Stomach smooth muscle (tissue), 2 donors: ENCODE results near the gene MYH14.
A peak's percentile ranks its signal among the peaks of the same experiment; 100 is the strongest.

Source experiments
- H3K27ac ChIP-seq: one replicate; pipeline ENCODE4 v1.7.0; 2013; ENCODE audit warnings: mild to moderate bottlenecking, low read length, inconsistent platforms
- H3K27me3 ChIP-seq, 2 donors: one replicate each; pipeline ENCODE4 v1.7.0; 2013; ENCODE audit warnings: low read length in 2 of 2; ENCODE audit not compliant: insufficient read depth in 2 of 2, control insufficient read depth in 1 of 2
- H3K36me3 ChIP-seq, 2 donors: one replicate each; pipeline ENCODE4 v1.7.0; 2013; ENCODE audit warnings: low read length in 2 of 2; ENCODE audit not compliant: control insufficient read depth in 2 of 2, insufficient read depth in 2 of 2
- H3K4me1 ChIP-seq: one replicate; pipeline ENCODE4 v1.7.0; 2013; ENCODE audit warnings: low read length; ENCODE audit not compliant: control insufficient read depth, insufficient read depth
- H3K4me3 ChIP-seq, 2 donors: one replicate each; pipeline ENCODE4 v1.7.0; 2013; ENCODE audit warnings: low read length in 2 of 2
- H3K9ac ChIP-seq, 2 donors: one replicate each; pipeline ENCODE4 v1.7.0; 2013; ENCODE audit warnings: low read length in 2 of 2, mild to moderate bottlenecking in 1 of 2
- H3K9me3 ChIP-seq, 2 donors: one replicate each; pipeline ENCODE4 v1.7.0; 2013; ENCODE audit warnings: low read length in 2 of 2; ENCODE audit not compliant: control insufficient read depth in 2 of 2
- donor health status: healthy.
- donor health status: Pancreatic carcinoma.

Gene MYH14

GRCh38 chr19:50192463-50193211 lies 10.8 kb upstream of the MYH14 start:
- peaks cover 0 to 3% of the 10 kb centered on the region in 2 donors for H3K9me3 ChIP-seq
- no peaks in the 10 kb centered on the region for H3K36me3 ChIP-seq
- H3K4me1 ChIP-seq: no peaks in the 10 kb centered on the region
- no peak overlapping the region for H3K9ac ChIP-seq
- H3K4me3 ChIP-seq: no peak overlapping the region
- no peak overlapping the region for H3K27ac ChIP-seq
- peaks cover 10 to 18% of the 10 kb centered on the region in 2 donors for H3K27me3 ChIP-seq

DNA sequence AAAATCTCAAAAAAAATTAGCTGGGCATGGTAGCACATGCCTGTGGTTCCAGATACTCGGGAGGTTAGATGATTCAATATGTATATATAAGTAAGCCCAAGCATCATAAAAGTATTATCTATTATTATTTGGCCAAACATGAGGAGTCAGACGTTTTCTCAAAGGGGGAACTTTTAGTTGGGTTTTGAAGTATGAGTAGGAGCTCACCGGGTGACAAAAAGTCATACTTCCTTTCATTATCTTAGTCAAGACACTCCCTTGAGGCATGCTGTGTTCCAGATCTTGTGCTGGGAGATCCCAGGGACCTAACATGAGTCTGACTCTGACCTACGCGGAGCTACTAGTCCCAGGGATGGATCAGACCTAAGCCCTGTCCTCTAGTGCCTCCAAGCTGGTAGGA lies 8.2 kb upstream of the MYH14 start:
- Histone ChIP-seq H3K9ac (no peak overlapping the region), H3K9me3 (no peaks in the 10 kb centered on the region), H3K4me1 (peaks cover 6% of the 10 kb centered on the region), H3K27ac (no peak overlapping the region), H3K36me3 (no peaks in the 10 kb centered on the region), H3K27me3 (peaks cover 10 to 22% of the 10 kb centered on the region in 2 donors), H3K4me3 (no peak overlapping the region)

GRCh38 chr19:50196322-50196932 lies 7.0 kb upstream of the MYH14 start:
- no peaks in the 10 kb centered on the region for H3K9me3 ChIP-seq
- H3K4me3 ChIP-seq: no peak overlapping the region
- peaks cover 6% of the 10 kb centered on the region for H3K4me1 ChIP-seq
- no peak overlapping the region for H3K27ac ChIP-seq
- H3K9ac ChIP-seq: no peak overlapping the region
- H3K27me3 ChIP-seq: peaks cover 14 to 29% of the 10 kb centered on the region in 2 donors
- no peaks in the 10 kb centered on the region for H3K36me3 ChIP-seq

DNA sequence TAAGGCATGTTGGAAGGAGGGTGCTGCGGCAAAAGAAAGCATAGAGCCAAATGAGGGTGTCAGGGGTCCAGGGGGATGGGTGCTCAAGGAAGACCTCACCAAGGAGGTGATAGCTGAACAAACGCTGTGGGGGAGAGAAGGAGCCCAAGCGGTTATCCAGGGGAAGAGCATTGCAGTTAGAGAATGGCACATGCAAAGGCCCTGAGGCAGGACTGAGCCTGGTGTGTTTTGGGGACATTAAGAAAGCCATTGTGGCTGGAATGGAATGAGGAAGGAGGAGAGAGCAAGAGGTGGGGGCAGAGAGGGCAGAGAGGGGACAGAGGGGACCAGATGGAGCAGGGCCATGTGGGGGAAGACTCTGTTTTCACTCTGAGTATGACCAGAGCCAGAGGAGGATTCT lies 6.1 kb upstream of the MYH14 start:
- Histone ChIP-seq H3K4me3 (no peak overlapping the region), H3K4me1 (peaks cover 6% of the 10 kb centered on the region), H3K9ac (no peak overlapping the region), H3K9me3 (no peaks in the 10 kb centered on the region), H3K36me3 (no peaks in the 10 kb centered on the region), H3K27ac (no peak overlapping the region), H3K27me3 (peaks cover 22 to 34% of the 10 kb centered on the region in 2 donors)

DNA sequence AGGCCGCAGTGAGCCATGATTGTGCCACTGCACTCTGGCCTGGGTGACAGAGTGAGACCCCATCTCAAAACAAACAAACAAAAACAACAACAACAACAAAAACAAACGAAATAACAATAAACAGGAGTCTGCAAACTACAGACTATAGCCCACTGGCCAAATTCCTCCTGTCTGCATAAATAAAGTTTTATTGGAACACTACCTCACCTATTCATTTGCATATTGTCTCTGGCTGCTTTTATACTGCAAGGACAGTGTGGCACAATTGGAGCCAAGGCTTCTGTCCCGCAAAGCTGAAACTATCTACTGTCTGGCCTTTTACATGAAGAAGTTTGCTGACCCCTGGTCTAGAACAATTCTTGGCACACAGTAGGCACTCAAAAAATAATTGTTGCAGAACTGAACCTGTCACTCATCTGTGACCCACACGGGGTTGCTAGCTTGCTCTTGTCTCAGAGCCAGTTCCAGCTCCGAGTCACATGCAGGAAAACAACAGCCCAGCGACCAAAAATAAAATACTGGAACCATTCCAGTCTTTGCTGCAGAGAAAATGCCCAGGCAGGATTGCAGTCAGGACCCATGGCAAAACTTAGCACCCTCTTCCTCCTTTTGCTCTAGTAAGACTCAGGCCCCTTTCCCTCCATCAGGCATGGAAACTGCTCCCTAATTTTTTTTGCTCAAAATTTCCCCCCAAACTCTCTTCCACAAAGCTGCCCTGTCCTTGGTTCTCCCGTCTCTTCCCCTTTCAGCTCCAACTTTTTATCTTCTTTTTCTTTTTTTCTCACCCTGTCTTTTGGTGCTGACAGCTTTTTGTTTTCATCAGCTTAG lies 4.8 kb upstream of the MYH14 start:
- Histone ChIP-seq H3K36me3 (no peaks in the 10 kb centered on the region), H3K9me3 (no peaks in the 10 kb centered on the region), H3K4me3 (no peak overlapping the region), H3K4me1 (peaks cover 7% of the 10 kb centered on the region), H3K27me3 (peaks cover 33 to 36% of the 10 kb centered on the region in 2 donors), H3K27ac (no peak overlapping the region), H3K9ac (no peak overlapping the region)

DNA sequence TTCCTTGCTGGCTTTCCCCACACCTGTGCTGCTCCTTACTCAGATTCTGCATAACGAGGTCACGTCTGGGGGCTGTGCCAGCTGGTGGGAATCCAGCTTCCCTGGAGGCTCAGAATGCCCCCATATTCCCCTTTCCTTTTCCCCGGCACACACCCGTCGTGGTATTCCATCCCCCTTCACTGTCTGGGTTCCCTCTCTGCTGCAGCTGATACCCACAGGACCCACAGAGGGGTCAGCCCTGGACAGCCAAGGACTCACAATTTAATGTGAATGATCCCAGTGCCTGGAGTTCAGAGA lies 4.2 kb upstream of the MYH14 start:
- Histone ChIP-seq H3K36me3 (no peaks in the 10 kb centered on the region), H3K4me1 (peaks cover 11% of the 10 kb centered on the region), H3K27me3 (peaks cover 37 to 38% of the 10 kb centered on the region in 2 donors), H3K4me3 (no peak overlapping the region), H3K27ac (no peak overlapping the region), H3K9ac (no peak overlapping the region), H3K9me3 (no peaks in the 10 kb centered on the region)

- Histone ChIP-seq H3K27ac (no peak overlapping the region), H3K27me3 (peaks cover 36 to 48% of the 10 kb centered on the region in 2 donors), H3K9ac (no peak overlapping the region), H3K36me3 (no peaks in the 10 kb centered on the region), H3K9me3 (no peaks in the 10 kb centered on the region), H3K4me3 (no peak overlapping the region), H3K4me1 (peaks cover 15% of the 10 kb centered on the region)
Observed at GRCh38 chr19:50202386-50202785, 1.0 kb upstream of the MYH14 start.

DNA sequence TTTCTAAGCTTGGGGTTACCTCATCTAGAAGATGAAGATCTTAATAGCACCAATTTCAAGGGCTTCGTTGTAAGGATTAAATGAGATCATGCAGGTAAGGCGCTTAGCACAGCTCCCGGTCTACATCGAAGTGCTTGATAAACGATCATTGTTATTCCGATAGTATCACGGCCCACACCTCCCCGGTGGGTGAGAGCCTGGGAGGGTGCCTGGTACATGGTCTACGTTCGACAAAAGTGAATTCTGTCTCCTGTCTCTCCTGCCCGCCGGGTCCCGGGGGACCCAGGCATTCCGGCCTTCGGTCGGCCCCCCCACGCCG lies 501 bp upstream of the MYH14 start:
- Histone ChIP-seq H3K4me1 (peaks cover 15% of the 10 kb centered on the region), H3K27ac (no peak overlapping the region), H3K9ac (no peak overlapping the region), H3K4me3 (peak overlapping the region in 1 of 2 donors; percentile 40), H3K36me3 (no peaks in the 10 kb centered on the region), H3K9me3 (no peaks in the 10 kb centered on the region), H3K27me3 (peaks cover 38 to 45% of the 10 kb centered on the region in 2 donors)

GRCh38 chr19:50204081-50204428 lies 633 bp downstream of the MYH14 start:
- H3K27ac ChIP-seq: no peak overlapping the region
- H3K4me3 ChIP-seq: peak overlapping the region; percentile 40 to 57
- no peak overlapping the region for H3K9ac ChIP-seq

DNA sequence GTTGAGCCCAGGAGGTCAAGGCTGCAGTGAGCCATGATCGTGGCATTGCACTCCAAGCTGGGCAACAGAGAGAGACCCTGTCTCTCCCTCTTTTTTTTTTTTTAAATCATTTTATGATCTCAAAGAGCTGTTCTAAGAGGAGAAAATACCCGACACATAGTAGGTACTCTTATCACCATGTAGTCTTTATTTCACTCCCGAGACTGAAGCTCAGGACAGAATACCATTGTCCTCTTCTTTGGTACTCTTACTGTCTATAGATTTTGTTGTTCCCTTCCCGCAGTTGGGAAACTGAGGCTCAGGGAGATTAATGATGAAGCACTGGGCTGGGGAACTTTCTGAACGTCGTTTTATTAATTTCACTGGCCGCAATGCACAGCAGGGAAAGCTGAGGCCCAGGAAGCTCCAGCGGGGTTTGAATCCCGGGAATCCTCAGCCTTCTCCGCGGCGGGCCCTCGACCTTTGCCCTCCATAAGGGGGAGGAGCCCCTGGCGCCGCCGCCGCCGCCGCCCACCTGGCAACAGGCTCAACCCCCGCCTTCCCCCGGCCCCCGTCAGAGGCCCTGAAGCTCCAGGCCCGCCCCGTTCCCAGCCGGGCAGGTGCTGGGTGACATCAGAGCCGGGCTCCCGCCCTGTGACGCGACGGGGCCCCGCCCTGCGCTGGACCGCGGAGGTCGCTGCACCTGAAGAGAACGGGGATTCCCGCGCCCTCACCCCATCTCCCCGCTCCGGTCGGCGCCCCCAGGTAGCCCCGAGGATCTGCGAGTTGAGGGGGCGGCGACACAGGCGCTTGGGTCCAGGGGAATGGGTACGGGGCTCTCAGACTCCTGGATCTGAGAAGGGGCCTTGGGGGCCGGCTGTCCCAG lies 1.6 kb downstream of the MYH14 start:
- H3K27ac ChIP-seq: no peak overlapping the region
- H3K36me3 ChIP-seq: no peaks in the 10 kb centered on the region
- H3K9ac ChIP-seq: no peak overlapping the region
- no peak overlapping the region for H3K4me3 ChIP-seq
- peaks cover 9% of the 10 kb centered on the region for H3K4me1 ChIP-seq
- no peaks in the 10 kb centered on the region for H3K9me3 ChIP-seq
- H3K27me3 ChIP-seq: peaks cover 35 to 45% of the 10 kb centered on the region in 2 donors

More at GRCh38 chr19:50204081-50204428, 633 bp downstream of the MYH14 start:
- Histone ChIP-seq H3K9me3 (no peaks in the 10 kb centered on the region), H3K36me3 (no peaks in the 10 kb centered on the region), H3K4me1 (peaks cover 12% of the 10 kb centered on the region), H3K27me3 (peaks cover 38 to 45% of the 10 kb centered on the region in 2 donors)
